ENCODE results near the gene FGGY.
"Not testable (repeated sequence)": the region's sequence is repeated elsewhere in the genome, so short reads cannot be mapped to it uniquely, and the experiment has no call there.

The FGGY gene

GRCh38 chr1:59289570-59289969 lies 7.3 kb upstream of the FGGY start:
- H3K27ac ChIP-seq (ENCODE audit: low read depth, low read length): no peak overlapping the region

GRCh38 chr1:59290193-59290949 lies 6.5 kb upstream of the FGGY start:
- no peaks in the 10 kb centered on the region for H3K27me3 ChIP-seq (ENCODE audit: control insufficient read depth in 1 of 2, insufficient read depth in 2 of 2, low read length in 2 of 2)
- peaks cover under 1% of the 10 kb centered on the region for H3K4me1 ChIP-seq (ENCODE audit: insufficient read depth, low read length)
- no peaks in the 10 kb centered on the region for H3K9me3 ChIP-seq (ENCODE audit: low read length)
- H3K27ac ChIP-seq (ENCODE audit: low read depth, low read length): no peak overlapping the region
- no peak overlapping the region for H3K4me3 ChIP-seq (ENCODE audit: low read depth in 1 of 2, low read length in 2 of 2)
- H3K9ac ChIP-seq (ENCODE audit: low read length): no peak overlapping the region
- no peaks in the 10 kb centered on the region for H3K36me3 ChIP-seq (ENCODE audit: insufficient read depth, low read length)

More at GRCh38 chr1:59289570-59289969, 7.3 kb upstream of the FGGY start:
- H3K4me3 ChIP-seq (ENCODE audit: low read depth in 1 of 2, low read length in 2 of 2): no peak overlapping the region
- H3K9ac ChIP-seq (ENCODE audit: low read length): no peak overlapping the region
- H3K9me3 ChIP-seq (ENCODE audit: low read length): no peaks in the 10 kb centered on the region
- H3K4me1 ChIP-seq (ENCODE audit: insufficient read depth, low read length): no peaks in the 10 kb centered on the region
- H3K27me3 ChIP-seq (ENCODE audit: control insufficient read depth in 1 of 2, insufficient read depth in 2 of 2, low read length in 2 of 2): no peaks in the 10 kb centered on the region
- no peaks in the 10 kb centered on the region for H3K36me3 ChIP-seq (ENCODE audit: insufficient read depth, low read length)

GRCh38 chr1:59291561-59291960 lies 5.3 kb upstream of the FGGY start:
- Histone ChIP-seq H3K36me3 (ENCODE audit: insufficient read depth, low read length) (no peaks in the 10 kb centered on the region), H3K9me3 (ENCODE audit: low read length) (no peaks in the 10 kb centered on the region), H3K27me3 (ENCODE audit: control insufficient read depth in 1 of 2, insufficient read depth in 2 of 2, low read length in 2 of 2) (no peaks in the 10 kb centered on the region), H3K4me1 (ENCODE audit: insufficient read depth, low read length) (peaks cover 8% of the 10 kb centered on the region), H3K4me3 (ENCODE audit: low read depth in 1 of 2, low read length in 2 of 2) (no peak overlapping the region), H3K27ac (ENCODE audit: low read depth, low read length) (no peak overlapping the region), H3K9ac (ENCODE audit: low read length) (no peak overlapping the region)

- Histone ChIP-seq H3K27me3 (ENCODE audit: control insufficient read depth in 1 of 2, insufficient read depth in 2 of 2, low read length in 2 of 2) (no peaks in the 10 kb centered on the region), H3K4me1 (ENCODE audit: insufficient read depth, low read length) (peaks cover 8% of the 10 kb centered on the region), H3K36me3 (ENCODE audit: insufficient read depth, low read length) (no peaks in the 10 kb centered on the region), H3K4me3 (ENCODE audit: low read depth in 1 of 2, low read length in 2 of 2) (no peak overlapping the region), H3K9ac (ENCODE audit: low read length) (no peak overlapping the region), H3K9me3 (ENCODE audit: low read length) (no peaks in the 10 kb centered on the region), H3K27ac (ENCODE audit: low read depth, low read length) (no peak overlapping the region)
Observed at GRCh38 chr1:59292562-59292961, 4.3 kb upstream of the FGGY start.

- Histone ChIP-seq H3K4me1 (ENCODE audit: insufficient read depth, low read length) (peaks cover 8% of the 10 kb centered on the region), H3K36me3 (ENCODE audit: insufficient read depth, low read length) (no peaks in the 10 kb centered on the region), H3K9me3 (ENCODE audit: low read length) (no peaks in the 10 kb centered on the region), H3K9ac (ENCODE audit: low read length) (no peak overlapping the region), H3K4me3 (ENCODE audit: low read depth in 1 of 2, low read length in 2 of 2) (no peak overlapping the region), H3K27me3 (ENCODE audit: control insufficient read depth in 1 of 2, insufficient read depth in 2 of 2, low read length in 2 of 2) (no peaks in the 10 kb centered on the region), H3K27ac (ENCODE audit: low read depth, low read length) (no peak overlapping the region)
Observed at GRCh38 chr1:59293206-59293605, 3.7 kb upstream of the FGGY start.

GRCh38 chr1:59293849-59294248 lies 3.0 kb upstream of the FGGY start:
- Histone ChIP-seq H3K27me3 (ENCODE audit: control insufficient read depth in 1 of 2, insufficient read depth in 2 of 2, low read length in 2 of 2) (no peaks in the 10 kb centered on the region), H3K27ac (ENCODE audit: low read depth, low read length) (no peak overlapping the region), H3K9ac (ENCODE audit: low read length) (no peak overlapping the region), H3K9me3 (ENCODE audit: low read length) (no peaks in the 10 kb centered on the region), H3K36me3 (ENCODE audit: insufficient read depth, low read length) (no peaks in the 10 kb centered on the region), H3K4me1 (ENCODE audit: insufficient read depth, low read length) (peaks cover 8% of the 10 kb centered on the region), H3K4me3 (ENCODE audit: low read depth in 1 of 2, low read length in 2 of 2) (no peak overlapping the region)

GRCh38 chr1:59294423-59294822 lies 2.5 kb upstream of the FGGY start:
- H3K9me3 ChIP-seq (ENCODE audit: low read length): no peaks in the 10 kb centered on the region
- H3K4me1 ChIP-seq (ENCODE audit: insufficient read depth, low read length): peaks cover 8% of the 10 kb centered on the region
- H3K9ac ChIP-seq (ENCODE audit: low read length): no peak overlapping the region
- no peaks in the 10 kb centered on the region for H3K27me3 ChIP-seq (ENCODE audit: control insufficient read depth in 1 of 2, insufficient read depth in 2 of 2, low read length in 2 of 2)
- no peaks in the 10 kb centered on the region for H3K36me3 ChIP-seq (ENCODE audit: insufficient read depth, low read length)
- no peak overlapping the region for H3K27ac ChIP-seq (ENCODE audit: low read depth, low read length)
- no peak overlapping the region for H3K4me3 ChIP-seq (ENCODE audit: low read depth in 1 of 2, low read length in 2 of 2)

- H3K4me1 ChIP-seq (ENCODE audit: insufficient read depth, low read length): peaks cover 8% of the 10 kb centered on the region
- no peaks in the 10 kb centered on the region for H3K36me3 ChIP-seq (ENCODE audit: insufficient read depth, low read length)
- peak overlapping the region; percentile 82 for H3K27ac ChIP-seq (ENCODE audit: low read depth, low read length)
- H3K9me3 ChIP-seq (ENCODE audit: low read length): no peaks in the 10 kb centered on the region
- no peaks in the 10 kb centered on the region for H3K27me3 ChIP-seq (ENCODE audit: control insufficient read depth in 1 of 2, insufficient read depth in 2 of 2, low read length in 2 of 2)
- peak overlapping the region; percentile 93 for H3K9ac ChIP-seq (ENCODE audit: low read length)
- H3K4me3 ChIP-seq (ENCODE audit: low read depth in 1 of 2, low read length in 2 of 2): peak overlapping the region; percentile 30 to 85
Observed at GRCh38 chr1:59295618-59296017, 1.3 kb upstream of the FGGY start.

GRCh38 chr1:59298026-59298583 lies 1.2 kb downstream of the FGGY start:
- Histone ChIP-seq H3K4me1 (ENCODE audit: insufficient read depth, low read length) (peaks cover 8% of the 10 kb centered on the region), H3K9me3 (ENCODE audit: low read length) (no peaks in the 10 kb centered on the region), H3K36me3 (ENCODE audit: insufficient read depth, low read length) (no peaks in the 10 kb centered on the region), H3K4me3 (ENCODE audit: low read depth in 1 of 2, low read length in 2 of 2) (no peak overlapping the region), H3K9ac (ENCODE audit: low read length) (no peak overlapping the region), H3K27ac (ENCODE audit: low read depth, low read length) (peak overlapping the region; percentile 47), H3K27me3 (ENCODE audit: control insufficient read depth in 1 of 2, insufficient read depth in 2 of 2, low read length in 2 of 2) (no peaks in the 10 kb centered on the region)

- H3K4me1 ChIP-seq (ENCODE audit: insufficient read depth, low read length): peaks cover 8% of the 10 kb centered on the region
- H3K27me3 ChIP-seq (ENCODE audit: control insufficient read depth in 1 of 2, insufficient read depth in 2 of 2, low read length in 2 of 2): no peaks in the 10 kb centered on the region
- no peak overlapping the region for H3K27ac ChIP-seq (ENCODE audit: low read depth, low read length)
- H3K36me3 ChIP-seq (ENCODE audit: insufficient read depth, low read length): no peaks in the 10 kb centered on the region
- H3K9ac ChIP-seq (ENCODE audit: low read length): no peak overlapping the region
- H3K9me3 ChIP-seq (ENCODE audit: low read length): no peaks in the 10 kb centered on the region
- no peak overlapping the region for H3K4me3 ChIP-seq (ENCODE audit: low read depth in 1 of 2, low read length in 2 of 2)
Observed at GRCh38 chr1:59298710-59299346, 1.9 kb downstream of the FGGY start.

GRCh38 chr1:59299670-59300069 lies 2.8 kb downstream of the FGGY start:
- not testable (repeated sequence) for H3K4me1 ChIP-seq (ENCODE audit: insufficient read depth, low read length); H3K9me3 ChIP-seq (ENCODE audit: low read length); H3K27ac ChIP-seq (ENCODE audit: low read depth, low read length); H3K27me3 ChIP-seq (ENCODE audit: control insufficient read depth in 1 of 2, insufficient read depth in 2 of 2, low read length in 2 of 2); H3K9ac ChIP-seq (ENCODE audit: low read length); H3K36me3 ChIP-seq (ENCODE audit: insufficient read depth, low read length); H3K4me3 ChIP-seq (ENCODE audit: low read depth in 1 of 2, low read length in 2 of 2)

Data from muscle layer of colon (tissue), 2 donors.